Activated CD8-positive, alpha-beta memory T cell treated with anti-CD3 and anti-CD28 coated beads for 36 hours (primary cell): ENCODE measurements around the gene GLRX. TPM values are rescaled to one million over a fixed set of nuclear protein-coding genes. Genes with fewer than 3 reads are reported as not detected.
"Not testable (repeated sequence)": the region's sequence is repeated elsewhere in the genome, so short reads cannot be mapped to it uniquely, and the experiment has no call there.

Source experiments
- CTCF ChIA-PET: fragments of 350-600 bp; sonication (Branson Sonifier 250); formaldehyde crosslinking; loops from one replicate; lab custom pipeline; 2021; ENCODE audit warnings: antibody characterized with exemption; lab: Charles Lee
- POLR2A ChIA-PET: fragments of 350-600 bp; sonication (Branson Sonifier 250); formaldehyde crosslinking; loops from one replicate; lab custom pipeline; 2021; ENCODE audit warnings: antibody characterized with exemption; lab: Charles Lee
- total RNA-seq, 2 experiments: library from RNA; stranded (reverse); gene quantifications; one replicate each; pipeline ENCODE4 v1.2.3, GENCODE V29; 2021

The GLRX gene
- total RNA-seq, 2 experiments from 2014 or later = 20.9 to 22.0 TPM

DNA sequence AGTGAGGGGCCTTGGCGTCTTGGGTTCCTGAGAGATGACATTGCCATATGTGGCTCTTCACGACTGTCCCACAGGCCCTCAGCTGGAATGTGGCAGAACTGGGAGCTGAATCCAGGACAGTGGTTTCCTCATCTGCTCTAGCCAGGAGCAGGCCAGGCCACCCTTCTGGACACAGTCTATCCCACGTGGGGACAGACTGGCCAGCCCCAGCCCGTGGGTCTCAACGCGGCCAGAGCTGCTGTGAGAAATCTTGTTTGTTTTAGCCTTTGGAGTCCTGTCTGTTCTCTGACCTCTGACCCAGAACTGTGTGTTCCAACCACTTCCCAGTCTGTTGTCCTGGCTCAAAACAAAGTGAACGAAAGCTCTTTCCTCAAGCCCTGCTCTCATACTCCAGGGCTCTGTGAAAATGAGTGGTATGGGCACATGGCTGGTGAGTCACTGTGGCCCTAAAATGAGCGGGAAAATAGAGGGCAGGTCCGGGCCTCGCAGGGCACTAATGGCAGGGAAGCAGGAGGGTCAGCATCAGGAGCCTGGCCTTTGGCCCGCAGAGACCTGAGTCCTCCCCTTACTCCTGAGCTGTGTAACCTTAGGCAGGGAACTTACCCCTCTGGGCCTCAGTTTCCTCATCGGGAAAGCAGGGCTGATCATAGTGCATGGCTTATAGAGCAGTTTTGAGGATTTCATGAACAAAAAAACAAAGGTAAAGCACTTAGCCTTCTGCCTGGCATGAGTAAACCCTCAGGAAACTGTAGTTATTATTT is 34.8 kb upstream of the GLRX start:
- CTCF ChIA-PET = interaction anchor here (1.1 to 2.5 kb wide), 3 partner anchors 8 to 76 kb away, joined by 4 to 11 read pairs (median 5); no protein-coding TSS in a partner anchor
- POLR2A ChIA-PET = interaction anchor here (0.6 kb wide), 1 partner anchor 212 kb away, joined by 3 read pairs; no protein-coding TSS in a partner anchor

DNA sequence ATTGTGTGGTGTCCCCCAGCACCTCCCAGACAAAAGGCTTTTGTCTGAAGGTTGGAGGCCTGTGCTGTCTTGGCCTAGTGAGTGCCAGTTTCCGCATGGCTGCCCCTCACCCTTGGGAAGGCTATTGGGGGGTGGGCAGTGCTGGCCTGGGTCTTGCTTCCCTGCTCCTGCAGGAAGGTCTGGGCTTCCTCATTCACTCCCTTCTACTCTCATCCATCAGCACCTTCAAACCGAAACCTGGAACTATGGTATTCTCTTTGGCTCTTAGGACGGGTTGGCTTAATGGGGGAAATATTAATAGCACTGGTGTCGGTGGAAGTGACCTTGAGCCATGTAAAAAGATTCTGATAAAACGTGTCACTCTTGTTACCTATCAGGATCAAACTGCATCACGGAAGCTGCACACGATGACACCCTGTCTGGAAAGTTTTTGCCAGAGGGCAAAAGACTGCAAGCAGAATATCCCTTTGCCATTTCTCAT is 34.0 kb upstream of the GLRX start:
- POLR2A ChIA-PET = interaction anchor here (0.6 kb wide), 1 partner anchor 211 kb away, joined by 3 read pairs; no protein-coding TSS in a partner anchor
- CTCF ChIA-PET = no interaction called here

- POLR2A ChIA-PET = no interaction called here
- CTCF ChIA-PET = interaction anchor here (1.1 to 5.6 kb wide), 2 partner anchors 72 to 189 kb away, joined by 4 to 34 read pairs; no protein-coding TSS in a partner anchor
Measured at GRCh38 chr5:95853490-95853889, 31.0 kb upstream of the GLRX start.

GRCh38 chr5:95852567-95852966 is 30.0 kb upstream of the GLRX start:
- ChIA-PET CTCF (interaction anchor here (1.3 to 5.6 kb wide), 2 partner anchors 71 to 749 kb away, joined by 3 to 34 read pairs; no protein-coding TSS in a partner anchor), POLR2A (no interaction called here)

- POLR2A ChIA-PET = not testable (repeated sequence)
- CTCF ChIA-PET = interaction anchor here (5.6 kb wide), 1 partner anchor 69 kb away, joined by 34 read pairs; no protein-coding TSS in a partner anchor
Measured at GRCh38 chr5:95851141-95851540, 28.6 kb upstream of the GLRX start.

GRCh38 chr5:95850391-95850894 is 27.9 kb upstream of the GLRX start:
- POLR2A ChIA-PET = no interaction called here
- CTCF ChIA-PET = interaction anchor here (2.1 to 5.6 kb wide), 3 partner anchors 8 to 186 kb away, joined by 10 to 34 read pairs (median 11); no protein-coding TSS in a partner anchor

DNA sequence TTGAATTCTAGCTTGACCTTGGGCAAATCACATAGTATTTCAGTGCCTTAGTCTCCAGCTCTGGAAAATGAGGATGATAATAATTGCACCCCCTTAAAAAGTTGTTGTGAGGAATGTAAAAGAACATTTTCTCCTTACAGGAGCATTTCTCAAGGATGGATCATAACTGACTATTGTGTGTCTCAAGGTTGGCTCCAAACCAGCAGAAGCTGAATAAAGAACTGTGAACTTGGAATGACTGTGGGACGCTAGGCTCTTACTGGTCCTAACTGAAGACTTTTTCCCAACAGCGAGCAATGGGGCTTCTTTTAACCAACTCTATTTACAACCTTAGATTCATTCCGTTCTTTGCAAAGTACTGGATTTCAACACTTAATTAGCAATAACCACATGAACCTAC is 26.2 kb upstream of the GLRX start:
- CTCF ChIA-PET = interaction anchor here (1.1 to 6.7 kb wide), 5 partner anchors 10 to 206 kb away, joined by 3 to 82 read pairs (median 10); no protein-coding TSS in a partner anchor
- POLR2A ChIA-PET = no interaction called here

- POLR2A ChIA-PET = no interaction called here
Measured at GRCh38 chr5:95847261-95847592, 24.7 kb upstream of the GLRX start.

GRCh38 chr5:95846554-95847260 is 24.2 kb upstream of the GLRX start:
- ChIA-PET CTCF (interaction anchor here (0.6 to 6.7 kb wide), 14 partner anchors 9 to 202 kb away, joined by 3 to 82 read pairs (median 4); no protein-coding TSS in a partner anchor), POLR2A (no interaction called here)

More at GRCh38 chr5:95847261-95847592, 24.7 kb upstream of the GLRX start:
- CTCF ChIA-PET = interaction anchor here (1.0 to 6.7 kb wide), 6 partner anchors 29 to 78 kb away, joined by 3 to 82 read pairs (median 6); no protein-coding TSS in a partner anchor

DNA sequence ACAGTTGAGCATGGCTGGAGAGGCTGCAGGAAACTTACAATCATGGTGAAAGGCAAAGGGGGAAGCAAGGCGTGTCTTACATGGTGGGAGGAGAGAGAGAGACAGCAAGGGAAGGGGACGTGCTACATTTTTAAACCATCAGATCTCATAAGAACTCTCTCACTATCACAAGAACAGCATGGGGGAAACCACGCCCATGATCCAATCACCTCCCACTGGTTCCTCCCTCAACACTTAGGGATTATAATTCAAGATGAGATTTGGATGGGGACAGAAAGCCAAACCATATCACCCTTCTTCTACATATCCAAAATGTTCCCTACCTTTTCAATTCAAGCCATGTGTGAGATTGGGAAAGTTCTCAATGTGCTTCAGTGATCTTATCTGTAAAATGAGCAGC is 22.9 kb upstream of the GLRX start:
- CTCF ChIA-PET = interaction anchor here (0.6 to 6.7 kb wide), 2 partner anchors 40 to 64 kb away, joined by 3 to 82 read pairs; no protein-coding TSS in a partner anchor
- POLR2A ChIA-PET = interaction anchor here (1.3 kb wide), 1 partner anchor 38 kb away, joined by 3 read pairs; no protein-coding TSS in a partner anchor

DNA sequence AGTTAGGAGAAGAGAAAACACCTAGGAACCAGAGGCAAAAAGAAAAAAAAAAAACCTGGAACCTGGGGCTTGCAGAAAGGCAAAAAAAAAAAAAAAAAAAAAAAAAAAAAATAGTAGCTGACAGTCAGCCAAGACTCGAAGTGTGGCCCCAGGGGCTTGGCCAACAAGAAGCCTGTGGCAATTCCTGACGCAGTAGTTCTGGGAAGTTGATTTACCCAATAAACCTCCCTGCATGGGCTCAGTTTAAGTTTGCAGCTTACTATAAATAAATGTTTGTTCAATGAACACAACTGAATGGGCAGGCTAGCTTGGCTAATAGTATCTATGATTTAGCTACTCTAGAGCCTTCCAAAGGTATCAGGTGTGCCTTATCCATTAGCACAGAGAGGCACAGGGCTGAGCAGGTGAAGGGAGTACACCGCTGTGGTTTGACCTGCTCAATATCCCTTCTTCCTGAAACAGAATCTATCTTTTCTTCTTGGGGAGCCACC is 21.3 kb upstream of the GLRX start:
- ChIA-PET CTCF (interaction anchor here (0.6 to 6.7 kb wide), 9 partner anchors 15 to 180 kb away, joined by 3 to 82 read pairs (median 3); partner anchors contain the start of gene GLRX), POLR2A (interaction anchor here (0.6 to 0.7 kb wide), 3 partner anchors 22 to 1268 kb away, joined by 5 to 7 read pairs (median 5); no protein-coding TSS in a partner anchor)

GRCh38 chr5:95842854-95843544 is 20.5 kb upstream of the GLRX start:
- CTCF ChIA-PET = interaction anchor here (0.6 to 6.7 kb wide), 7 partner anchors 16 to 61 kb away, joined by 3 to 82 read pairs (median 3); partner anchors contain the start of gene GLRX
- POLR2A ChIA-PET = no interaction called here

DNA sequence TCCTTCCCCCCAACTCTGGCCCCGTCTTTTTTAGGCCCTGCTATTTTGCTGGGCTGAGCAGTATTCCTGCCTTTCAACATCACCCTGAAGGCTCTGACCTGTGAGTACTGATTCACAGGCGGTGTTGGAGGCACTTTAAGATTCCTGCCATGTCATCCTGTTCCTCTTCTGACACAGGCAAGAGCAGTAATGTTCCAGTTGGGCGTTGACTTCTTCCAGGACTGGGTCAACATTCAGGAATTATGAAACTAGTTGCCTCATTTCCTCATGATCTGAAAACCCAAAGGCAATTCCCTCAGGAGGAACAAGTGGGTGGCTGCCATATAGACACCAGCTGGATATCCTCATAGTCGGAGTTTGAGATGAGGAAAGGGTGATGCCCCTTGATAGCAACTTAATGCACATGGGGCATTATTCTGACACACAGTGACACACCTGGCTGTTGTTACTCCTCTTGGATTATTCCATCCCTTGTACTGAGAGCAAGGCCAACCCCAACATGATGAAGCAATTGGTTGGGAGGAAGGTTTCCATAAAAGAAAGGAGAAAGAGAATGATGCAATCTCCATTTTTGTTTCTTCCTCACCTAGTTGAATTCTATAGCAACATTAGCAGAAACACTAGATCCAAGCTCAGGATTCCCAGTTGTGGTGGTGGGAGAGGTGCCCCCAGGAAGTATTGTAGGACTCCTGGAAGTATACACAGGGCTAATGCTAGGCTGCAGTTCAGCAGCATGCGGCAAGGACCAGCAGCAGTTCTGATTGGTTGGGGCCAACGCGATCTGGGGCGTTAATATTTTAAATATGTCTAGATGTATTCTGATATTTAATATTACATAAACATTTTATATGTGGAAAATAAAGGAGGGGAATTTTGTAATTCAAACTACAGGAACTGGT is 19.6 kb upstream of the GLRX start:
- ChIA-PET CTCF (interaction anchor here (1.6 to 2.1 kb wide), 2 partner anchors 58 to 61 kb away, joined by 3 to 9 read pairs; no protein-coding TSS in a partner anchor), POLR2A (no interaction called here)

- ChIA-PET POLR2A (no interaction called here), CTCF (interaction anchor here (2.1 kb wide), 1 partner anchor 60 kb away, joined by 9 read pairs; no protein-coding TSS in a partner anchor)
Measured at GRCh38 chr5:95840956-95841705, 18.6 kb upstream of the GLRX start.

GRCh38 chr5:95839658-95840057 is 17.1 kb upstream of the GLRX start:
- ChIA-PET POLR2A (no interaction called here), CTCF (no interaction called here)

DNA sequence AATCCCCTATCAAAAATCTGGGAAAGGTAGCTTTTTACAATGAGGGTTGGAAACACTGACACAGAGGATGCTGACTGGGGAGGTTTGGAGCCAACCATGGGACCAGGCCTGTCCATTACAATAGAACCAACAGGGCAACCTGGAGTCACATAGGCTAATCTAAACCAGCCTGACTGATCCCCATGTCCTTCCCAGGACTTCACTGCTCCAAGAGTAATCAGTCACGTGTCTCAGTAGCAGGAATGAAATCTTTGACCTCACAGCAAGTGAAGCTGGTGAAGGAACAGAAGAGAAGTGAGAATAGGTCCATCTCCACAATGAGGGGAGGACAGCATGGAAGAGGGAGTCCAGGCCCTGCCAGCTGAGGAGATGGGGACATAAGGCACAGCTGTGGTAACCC is 16.0 kb upstream of the GLRX start:
- CTCF ChIA-PET = interaction anchor here (0.7 to 2.6 kb wide), 4 partner anchors 8 to 58 kb away, joined by 4 to 9 read pairs (median 7); partner anchors contain the start of gene GLRX
- POLR2A ChIA-PET = no interaction called here
